Measurements from ENCODE around the gene MVD. TPM values are rescaled to one million over a fixed set of nuclear protein-coding genes. Genes with fewer than 3 reads are reported as not detected.

Gene MVD
- total RNA-seq, 1 donor from 2014 or later, result 71.8 TPM

- Histone ChIP-seq H3K9me3 (no peaks in the 10 kb centered on the region), H3K36me3 (peaks cover 57% of the 10 kb centered on the region), H3K27me3 (ENCODE audit: low read depth) (no peaks in the 10 kb centered on the region), H3K4me1 (peaks cover 69% of the 10 kb centered on the region), H3K4me3 (peak overlapping the region; percentile 100), H3K27ac (peak overlapping the region; percentile 89)
- no peak for ATAC-seq
- no peak for DNase-seq
- no peak for TF ChIP-seq CTCF (IDR thresholded peaks at IDR 0.05)
- intact Hi-C loops (cut with DNase I), result no loop called here
Measured at GRCh38 chr16:88700322-88700635, 37.4 kb upstream of the MVD start.

- no peaks in the 10 kb centered on the region for H3K9me3 ChIP-seq
- H3K4me1 ChIP-seq, result peaks cover 58% of the 10 kb centered on the region
- DNase-seq, result no peak
- no peaks in the 10 kb centered on the region for H3K27me3 ChIP-seq (ENCODE audit: low read depth)
- no peak for TF ChIP-seq CTCF (IDR thresholded peaks at IDR 0.05)
- peaks cover 57% of the 10 kb centered on the region for H3K36me3 ChIP-seq
- intact Hi-C loops (cut with DNase I), result no loop called here
- H3K27ac ChIP-seq, result peak overlapping the region; percentile 89
- ATAC-seq, result no peak
- H3K4me3 ChIP-seq, result no peak overlapping the region
Measured at GRCh38 chr16:88699180-88699579, 36.3 kb upstream of the MVD start.

- H3K27me3 ChIP-seq (ENCODE audit: low read depth), result no peaks in the 10 kb centered on the region
- ATAC-seq, result no peak
- peaks cover 57% of the 10 kb centered on the region for H3K36me3 ChIP-seq
- H3K27ac ChIP-seq, result peak overlapping the region; percentile 89
- H3K4me3 ChIP-seq, result no peak overlapping the region
- H3K4me1 ChIP-seq, result peaks cover 52% of the 10 kb centered on the region
- no peak for TF ChIP-seq CTCF (IDR thresholded peaks at IDR 0.05)
- intact Hi-C loops (cut with DNase I), result no loop called here
- no peak for DNase-seq
- no peaks in the 10 kb centered on the region for H3K9me3 ChIP-seq
Measured at GRCh38 chr16:88698646-88699045, 35.8 kb upstream of the MVD start.

- intact Hi-C loops (cut with DNase I), result no loop called here
- no peak for ATAC-seq
- Histone ChIP-seq H3K36me3 (peaks cover 57% of the 10 kb centered on the region), H3K27ac (no peak overlapping the region), H3K4me1 (peaks cover 46% of the 10 kb centered on the region), H3K4me3 (no peak overlapping the region), H3K27me3 (ENCODE audit: low read depth) (no peaks in the 10 kb centered on the region), H3K9me3 (no peaks in the 10 kb centered on the region)
- peak; percentile 23 for TF ChIP-seq CTCF (IDR thresholded peaks at IDR 0.05)
- no peak for DNase-seq
Measured at GRCh38 chr16:88697831-88698615, 35.1 kb upstream of the MVD start.

GRCh38 chr16:88697116-88697830 lies 34.4 kb upstream of the MVD start:
- Histone ChIP-seq H3K4me1 (peaks cover 46% of the 10 kb centered on the region), H3K27me3 (ENCODE audit: low read depth) (no peaks in the 10 kb centered on the region), H3K36me3 (peaks cover 52% of the 10 kb centered on the region), H3K27ac (peak overlapping the region; percentile 24), H3K9me3 (no peaks in the 10 kb centered on the region), H3K4me3 (no peak overlapping the region)
- intact Hi-C loops (cut with DNase I), result no loop called here
- TF ChIP-seq CTCF (IDR thresholded peaks at IDR 0.05), result no peak
- ATAC-seq (no peak), DNase-seq (no peak)

Measured in lower lobe of right lung (tissue), 2 donors.